SH-SY5Y (cell line): Measurements from ENCODE around the gene PLA2G4E.

ENCODE experiments used
- GATA2 ChIP-seq: IDR thresholded peaks from 2 replicates; pipeline ENCODE4 v1.6.1; 2011; ENCODE audit warnings: mild to moderate bottlenecking, low read depth, low read length
- GATA3 ChIP-seq: IDR thresholded peaks from 2 replicates; pipeline ENCODE4 v1.6.1; 2011; ENCODE audit warnings: low read depth, mild to moderate bottlenecking, low read length, moderate library complexity

GRCh38 chr15:41945731-41946130 is 75.1 kb downstream of the PLA2G4E start:
- no peak for TF ChIP-seq GATA2
- TF ChIP-seq GATA3, result no peak
